ENCODE measurements around the gene CAMKK2.

CAMKK2 gene

GRCh38 chr12:121333747-121334146 lies 37.2 kb upstream of the CAMKK2 start:
- peaks cover 67% of the 10 kb centered on the region for H3K36me3 ChIP-seq (replicated peaks)
- no peak overlapping the region for H3K27ac ChIP-seq
- in situ Hi-C loops (cut with HindIII; ENCODE audit: low pct_ligation_motif_present, low sequenced_read_pairs), result no loop called here
- DNase-seq, result no peak
- no peaks in the 10 kb centered on the region for H3K27me3 ChIP-seq (replicated peaks)
- H3K4me3 ChIP-seq (ENCODE audit: low read depth, low read length), result no peak overlapping the region
- no peak for TF ChIP-seq CTCF (IDR thresholded peaks at IDR 0.05; ENCODE audit: low read depth, low read length, missing control alignments)

- TF ChIP-seq CTCF (IDR thresholded peaks at IDR 0.05; ENCODE audit: low read depth, low read length, missing control alignments), result no peak
- Histone ChIP-seq H3K27ac (no peak overlapping the region), H3K27me3 (replicated peaks) (no peaks in the 10 kb centered on the region), H3K4me3 (ENCODE audit: low read depth, low read length) (no peak overlapping the region), H3K36me3 (replicated peaks) (peaks cover 74% of the 10 kb centered on the region)
- in situ Hi-C loops (cut with HindIII; ENCODE audit: low pct_ligation_motif_present, low sequenced_read_pairs), result no loop called here
- no peak for DNase-seq
These were observed 34.7 kb upstream of the CAMKK2 start for GRCh38 chr12:121331248-121331647.

- DNase-seq, result no peak
- in situ Hi-C loops (cut with HindIII; ENCODE audit: low pct_ligation_motif_present, low sequenced_read_pairs), result no loop called here
- H3K4me3 ChIP-seq (ENCODE audit: low read depth, low read length), result no peak overlapping the region
- peaks cover 80% of the 10 kb centered on the region for H3K36me3 ChIP-seq (replicated peaks)
- no peak for TF ChIP-seq CTCF (IDR thresholded peaks at IDR 0.05; ENCODE audit: low read depth, low read length, missing control alignments)
- no peaks in the 10 kb centered on the region for H3K27me3 ChIP-seq (replicated peaks)
- H3K27ac ChIP-seq, result no peak overlapping the region
These were observed 34.2 kb upstream of the CAMKK2 start for GRCh38 chr12:121330692-121331091.

DNA sequence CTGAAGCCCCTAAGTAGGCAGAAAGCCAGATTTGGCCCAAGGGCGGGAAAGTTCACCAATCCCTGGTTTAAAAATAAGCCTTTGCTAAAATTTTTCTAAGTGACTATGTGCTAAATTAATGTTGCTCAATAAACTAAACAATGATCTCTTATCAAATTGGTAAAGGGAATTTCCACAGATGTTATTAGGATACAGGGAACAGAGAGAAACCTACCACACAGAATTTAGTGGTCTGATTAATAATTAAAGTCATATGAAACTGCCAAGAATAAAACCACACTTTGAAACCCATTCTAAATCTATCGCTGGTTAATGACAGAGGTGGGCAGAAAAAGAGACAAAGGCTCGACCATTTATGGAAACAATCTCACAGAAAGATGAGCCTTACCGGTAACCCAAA lies 33.7 kb upstream of the CAMKK2 start:
- Histone ChIP-seq H3K27ac (no peak overlapping the region), H3K27me3 (replicated peaks) (no peaks in the 10 kb centered on the region), H3K36me3 (replicated peaks) (peaks cover 78% of the 10 kb centered on the region), H3K4me3 (ENCODE audit: low read depth, low read length) (no peak overlapping the region)
- TF ChIP-seq CTCF (IDR thresholded peaks at IDR 0.05; ENCODE audit: low read depth, low read length, missing control alignments), result no peak
- DNase-seq, result no peak
- in situ Hi-C loops (cut with HindIII; ENCODE audit: low pct_ligation_motif_present, low sequenced_read_pairs), result no loop called here

DNA sequence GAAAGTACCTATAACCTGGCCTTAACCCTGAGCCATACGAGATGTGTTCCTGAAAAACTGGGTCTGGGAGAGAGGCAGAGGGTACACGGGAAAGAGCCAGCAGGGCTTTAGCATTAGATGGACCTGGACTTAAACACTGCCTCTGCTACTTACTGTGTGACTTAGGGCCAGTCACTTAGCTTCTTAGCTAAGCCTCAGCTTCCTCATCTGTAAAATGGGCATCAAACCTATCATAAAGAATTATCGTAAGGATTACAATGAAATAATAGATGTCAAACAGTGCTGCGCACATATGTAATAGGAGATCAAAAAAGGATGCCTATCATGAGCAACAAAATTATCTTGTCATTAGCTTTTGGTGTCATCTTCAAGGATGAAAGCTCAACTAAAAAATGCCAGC lies 32.1 kb upstream of the CAMKK2 start:
- TF ChIP-seq CTCF (IDR thresholded peaks at IDR 0.05; ENCODE audit: low read depth, low read length, missing control alignments), result no peak

DNA sequence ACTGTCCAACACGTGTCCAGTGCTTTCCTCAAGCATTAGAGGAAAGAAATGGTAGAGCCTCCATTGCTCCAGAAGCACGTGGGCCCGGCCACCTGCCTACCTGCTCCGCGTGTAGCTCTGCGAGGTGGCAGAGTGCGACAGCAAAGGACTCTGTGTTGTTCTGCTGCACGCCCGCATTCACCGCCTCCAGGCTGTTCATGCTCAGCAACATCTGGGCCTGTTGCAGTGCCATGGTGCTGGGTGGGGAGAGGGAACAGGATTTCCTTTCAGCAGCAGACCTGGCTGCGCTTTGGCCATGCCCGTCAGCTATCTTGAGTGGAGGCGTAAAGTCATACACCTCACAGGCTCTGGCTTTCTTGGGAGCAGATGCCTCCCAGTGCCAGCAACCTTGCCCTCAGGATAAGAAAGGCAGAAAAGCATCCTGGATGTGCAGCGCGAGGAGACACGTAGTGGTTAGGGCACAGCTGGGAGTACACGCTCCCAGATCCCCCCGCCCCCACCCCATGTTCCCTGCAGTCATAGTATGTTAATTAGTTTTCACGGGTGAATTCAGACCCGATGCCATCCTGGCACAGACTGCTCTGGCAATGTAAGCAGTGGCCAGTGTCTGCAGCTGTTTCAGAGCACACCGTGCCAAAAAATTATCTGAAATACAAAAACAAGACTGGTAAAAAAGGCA lies 30.6 kb upstream of the CAMKK2 start:
- H3K4me3 ChIP-seq (ENCODE audit: low read depth, low read length), result no peak overlapping the region
- no peak for TF ChIP-seq CTCF (IDR thresholded peaks at IDR 0.05; ENCODE audit: low read depth, low read length, missing control alignments)
- H3K27ac ChIP-seq, result no peak overlapping the region
- no peaks in the 10 kb centered on the region for H3K27me3 ChIP-seq (replicated peaks)
- H3K36me3 ChIP-seq (replicated peaks), result peaks cover 70% of the 10 kb centered on the region
- no peak for DNase-seq
- in situ Hi-C loops (cut with HindIII; ENCODE audit: low pct_ligation_motif_present, low sequenced_read_pairs), result no loop called here

More for the DNA sequence above, 32.1 kb upstream of the CAMKK2 start:
- in situ Hi-C loops (cut with HindIII; ENCODE audit: low pct_ligation_motif_present, low sequenced_read_pairs), result no loop called here
- Histone ChIP-seq H3K27me3 (replicated peaks) (no peaks in the 10 kb centered on the region), H3K27ac (no peak overlapping the region), H3K4me3 (ENCODE audit: low read depth, low read length) (no peak overlapping the region), H3K36me3 (replicated peaks) (peaks cover 77% of the 10 kb centered on the region)
- no peak for DNase-seq

Data from brain microvascular endothelial cell (primary cell).